AG08395 (cell line): ENCODE results near the gene RMRP.

Experiments
- DNase-seq: peaks from one replicate; pipeline ENCODE4 v3.0.0; 2012; ENCODE audit warnings: mixed read lengths, low spot score

The RMRP gene

GRCh38 chr9:35611230-35611797, 46.5 kb downstream of the RMRP start:
- DNase-seq, result peak; percentile 62

DNA sequence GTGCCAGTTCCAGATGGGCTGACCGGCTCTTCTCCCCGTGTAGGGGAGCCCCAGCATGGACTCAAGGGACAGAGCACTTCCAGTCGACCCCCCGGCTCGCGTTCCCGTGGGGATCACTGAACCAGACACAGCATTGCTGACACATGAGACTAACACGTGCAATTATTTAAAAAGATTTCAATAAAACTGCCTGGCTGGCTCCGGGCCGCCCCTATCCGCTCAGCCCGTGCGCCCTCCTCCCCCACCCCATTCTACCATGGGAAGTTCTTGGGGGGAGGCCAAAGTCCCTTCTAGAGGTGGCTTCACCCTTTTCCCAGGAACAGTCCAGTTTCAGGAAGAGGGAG, 48.0 kb downstream of the RMRP start:
- DNase-seq, result no peak

- no peak for DNase-seq
Observed at GRCh38 chr9:35609001-35609819, 48.6 kb downstream of the RMRP start.

DNA sequence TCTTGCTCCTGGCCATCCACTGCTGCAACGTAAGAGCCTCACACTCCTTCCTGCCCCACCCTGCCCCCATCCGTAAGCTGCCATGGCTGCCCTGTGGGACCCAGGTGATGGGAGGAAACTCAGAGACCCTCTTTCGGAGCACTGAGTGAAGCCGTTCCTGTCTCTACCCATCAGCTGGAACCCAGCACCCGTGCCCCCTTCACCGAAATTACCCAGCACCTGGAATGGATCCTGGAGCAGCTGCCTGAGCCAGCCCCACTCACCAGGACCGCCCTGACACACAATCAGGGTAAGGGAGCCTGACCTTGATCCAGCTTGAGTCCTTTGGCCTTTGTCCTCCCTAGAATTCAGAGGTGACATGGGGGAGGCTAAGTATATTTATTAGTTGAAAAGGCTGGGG, 49.6 kb downstream of the RMRP start:
- DNase-seq, result no peak
